Measurements from ENCODE around the gene TNF.
"Not testable (repeated sequence)": the region's sequence is repeated elsewhere in the genome, so short reads cannot be mapped to it uniquely, and the experiment has no call there.

Gene TNF

DNA sequence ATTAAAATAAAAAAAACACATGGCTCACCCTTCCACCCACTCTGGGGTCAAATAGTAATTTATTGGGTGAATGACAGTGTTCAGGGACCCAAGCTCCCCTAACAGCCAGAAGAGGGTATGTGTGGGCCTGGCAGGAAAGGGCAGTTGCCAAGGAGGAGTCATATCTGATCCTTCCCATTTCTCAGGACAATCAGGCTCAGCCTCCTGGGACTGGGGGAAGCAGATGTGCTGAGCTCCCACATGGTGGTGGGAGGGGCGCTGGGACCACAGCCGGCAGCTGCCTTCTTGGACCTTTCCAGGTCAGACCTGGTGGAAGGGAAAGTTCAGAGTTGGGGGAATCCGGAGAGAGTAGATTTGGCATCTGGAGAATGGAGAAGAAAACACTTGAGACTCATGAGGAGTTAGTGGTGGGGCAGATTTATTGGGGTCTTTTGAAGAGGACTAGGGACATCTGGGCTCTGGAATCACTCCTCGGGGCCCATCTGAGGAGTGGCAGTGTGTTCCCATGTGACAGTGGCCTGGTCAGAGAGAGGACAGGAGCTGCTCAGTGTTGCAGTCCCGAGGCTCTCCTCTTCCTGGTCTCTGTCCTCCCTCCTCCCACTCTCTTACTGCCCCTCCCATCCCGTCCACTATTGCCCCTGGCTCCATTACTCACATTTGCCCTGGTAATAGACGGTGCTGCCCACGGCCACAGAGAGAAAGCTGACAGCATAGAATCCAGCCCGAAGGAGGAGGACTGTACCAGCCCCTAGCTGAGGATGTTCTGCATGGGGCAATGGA is 13.7 kb downstream of the TNF start:
- no peak for DNase-seq

DNA sequence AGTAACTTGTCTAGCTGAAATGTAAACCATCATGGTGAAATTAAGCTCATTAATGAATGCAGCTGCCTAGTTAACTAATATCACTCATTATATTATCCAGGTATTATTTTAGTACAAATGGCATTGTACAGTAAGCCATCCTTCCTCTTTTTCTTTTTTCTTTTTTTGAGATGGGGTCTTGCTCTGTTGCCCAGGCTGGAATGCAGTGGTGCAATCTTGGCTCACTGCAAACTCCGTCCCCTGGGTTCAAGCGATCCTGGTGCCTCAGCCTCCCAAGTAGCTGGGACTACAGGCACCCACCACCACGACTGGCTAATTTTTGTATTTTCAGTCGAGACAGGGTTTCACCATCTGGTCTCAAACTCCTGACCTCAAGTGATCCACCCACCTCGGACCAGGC is 15.3 kb downstream of the TNF start:
- DNase-seq = not testable (repeated sequence)

DNA sequence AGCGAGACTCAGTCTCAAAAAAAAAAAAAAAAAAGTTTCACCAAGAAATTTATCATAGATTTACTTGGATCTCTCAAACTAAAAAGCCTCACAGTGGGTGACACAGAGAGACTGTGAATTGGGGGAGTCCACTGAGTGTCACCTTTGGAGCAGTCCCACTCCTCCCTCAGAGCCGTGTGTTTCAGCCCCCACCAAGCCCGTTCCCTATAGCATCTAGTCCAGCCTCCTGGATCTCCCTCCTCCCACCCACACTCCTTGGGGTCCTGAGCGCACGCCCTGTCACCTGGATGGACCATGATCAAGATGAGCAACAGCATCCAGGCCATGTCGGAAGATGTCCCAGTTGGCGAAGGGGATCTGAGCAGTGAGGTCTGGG is 17.0 kb downstream of the TNF start:
- DNase-seq = no peak

DNA sequence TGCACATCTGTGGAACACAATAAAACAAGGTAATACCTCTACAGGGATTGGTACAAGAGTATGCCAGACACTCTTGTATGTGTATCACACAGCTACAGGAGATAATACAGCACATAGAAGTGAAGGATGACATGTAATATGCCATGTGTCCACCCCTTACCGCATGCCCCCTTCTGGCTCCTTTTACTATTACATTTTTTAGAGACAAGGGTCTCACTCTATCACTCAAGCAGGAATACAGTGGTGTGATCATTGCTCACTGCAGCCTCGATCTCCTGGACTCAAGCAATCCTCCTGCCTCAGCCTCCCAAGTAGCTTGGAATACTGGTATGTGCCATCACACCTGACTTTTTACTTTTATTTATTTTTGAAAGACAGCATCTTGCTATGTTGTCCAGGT is 21.6 kb downstream of the TNF start:
- DNase-seq = peak; percentile 34 to 45

DNA sequence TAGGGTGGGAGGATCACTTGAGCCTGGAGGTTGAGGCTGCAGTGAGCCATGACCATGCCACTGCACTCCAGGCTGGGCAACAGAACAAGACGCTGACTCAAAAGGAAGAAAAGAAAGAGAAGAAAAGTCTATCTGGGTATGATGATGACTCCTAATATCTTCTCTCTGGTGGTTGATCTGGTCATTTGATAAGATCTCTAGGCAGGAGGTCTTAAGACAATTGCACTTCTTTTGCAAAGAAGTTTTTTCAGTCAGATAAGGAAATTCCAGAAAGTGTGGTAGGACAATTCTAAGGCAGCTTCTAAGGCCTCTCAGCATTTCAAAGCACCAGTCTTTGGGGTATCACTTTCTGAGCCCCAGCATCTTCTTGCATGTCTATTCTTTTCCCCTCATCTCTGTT is 32.0 kb downstream of the TNF start:
- DNase-seq = no peak

DNA sequence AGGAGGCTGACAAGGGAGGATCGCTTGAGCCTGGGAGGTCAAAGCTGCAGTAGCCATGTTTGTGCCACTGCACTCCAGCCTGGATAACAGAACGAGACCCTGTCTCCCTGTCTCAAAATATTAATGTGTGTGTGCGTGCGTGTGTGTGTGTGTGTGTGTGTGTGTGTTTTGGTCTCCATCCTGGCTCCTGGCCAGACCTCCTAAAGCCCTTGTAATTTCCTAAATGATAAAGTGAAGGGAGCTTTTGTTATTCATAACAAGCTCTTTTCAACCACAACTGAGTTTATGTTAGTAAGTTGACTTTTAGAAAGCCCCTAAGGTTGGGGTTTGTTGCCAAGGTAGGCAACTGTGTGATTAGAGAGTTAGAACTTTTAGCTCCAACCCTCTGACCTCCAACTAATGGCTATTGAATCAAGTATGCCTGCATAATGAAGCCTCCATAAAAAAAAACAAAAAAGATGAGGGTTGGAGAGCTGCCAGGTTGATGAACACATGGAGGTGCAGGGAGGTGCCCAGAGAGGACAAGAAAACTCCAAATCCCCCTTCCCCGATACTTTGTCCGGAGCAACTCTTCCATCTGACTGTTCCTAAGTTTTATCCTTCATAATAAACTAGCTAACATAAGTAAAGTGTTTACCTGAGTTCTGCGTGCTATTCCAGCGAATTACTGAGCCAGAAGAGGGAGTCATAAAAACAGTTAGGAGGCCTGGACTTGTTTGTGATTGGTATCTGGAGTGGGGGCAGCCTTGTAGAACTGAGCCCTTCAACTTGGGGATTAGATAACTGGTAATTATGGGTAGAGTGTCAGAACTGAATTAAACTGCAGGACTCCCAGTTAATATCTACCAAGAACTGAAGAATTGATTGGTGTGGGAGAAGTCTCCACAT is 34.4 kb downstream of the TNF start:
- DNase-seq = no peak

DNA sequence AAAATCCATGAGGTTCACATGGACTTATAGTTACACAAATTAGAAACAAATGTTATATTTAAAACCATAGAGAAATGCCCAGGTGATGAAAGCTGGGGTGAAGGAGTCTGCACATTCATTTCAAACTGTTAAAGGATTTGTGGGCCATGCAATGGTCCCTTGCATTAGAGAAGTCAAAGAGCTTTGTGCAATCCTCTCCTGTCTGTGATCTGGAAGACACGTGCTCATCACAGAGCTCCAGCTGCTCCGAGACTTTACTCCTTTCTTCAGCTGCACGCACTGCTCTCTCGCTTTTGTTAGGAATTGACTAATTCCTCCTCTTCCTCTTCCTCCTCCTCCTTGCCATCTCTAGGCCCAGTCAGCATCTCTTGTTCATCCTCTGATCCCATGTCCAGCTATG is 35.6 kb downstream of the TNF start:
- no peak for DNase-seq

DNA sequence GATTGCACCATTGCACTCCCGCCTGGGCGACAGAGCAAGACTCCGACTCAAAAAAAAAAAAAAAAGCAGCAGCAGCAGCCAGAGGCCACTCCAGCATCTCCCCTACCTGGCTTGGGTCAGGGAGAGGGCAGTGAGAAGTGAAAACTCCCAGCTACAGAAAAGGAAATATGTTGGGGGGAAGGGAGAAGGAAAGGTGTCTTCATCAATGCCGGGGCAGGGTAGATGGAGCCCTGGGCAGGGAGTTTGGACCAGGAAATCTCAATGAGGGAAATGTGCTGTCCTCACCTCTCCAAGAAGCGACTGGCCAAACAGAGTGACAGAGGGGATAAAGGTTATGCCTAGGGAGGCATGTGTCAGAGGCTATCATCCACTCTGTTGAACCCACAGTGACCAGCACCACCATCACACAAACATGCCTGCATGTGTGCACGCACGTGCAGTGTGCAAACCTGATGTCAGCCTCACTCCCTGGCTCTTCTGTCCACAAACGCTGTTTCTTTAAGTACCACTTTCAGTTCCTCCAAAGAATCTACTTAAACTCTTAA is 38.8 kb downstream of the TNF start:
- no peak for DNase-seq

DNA sequence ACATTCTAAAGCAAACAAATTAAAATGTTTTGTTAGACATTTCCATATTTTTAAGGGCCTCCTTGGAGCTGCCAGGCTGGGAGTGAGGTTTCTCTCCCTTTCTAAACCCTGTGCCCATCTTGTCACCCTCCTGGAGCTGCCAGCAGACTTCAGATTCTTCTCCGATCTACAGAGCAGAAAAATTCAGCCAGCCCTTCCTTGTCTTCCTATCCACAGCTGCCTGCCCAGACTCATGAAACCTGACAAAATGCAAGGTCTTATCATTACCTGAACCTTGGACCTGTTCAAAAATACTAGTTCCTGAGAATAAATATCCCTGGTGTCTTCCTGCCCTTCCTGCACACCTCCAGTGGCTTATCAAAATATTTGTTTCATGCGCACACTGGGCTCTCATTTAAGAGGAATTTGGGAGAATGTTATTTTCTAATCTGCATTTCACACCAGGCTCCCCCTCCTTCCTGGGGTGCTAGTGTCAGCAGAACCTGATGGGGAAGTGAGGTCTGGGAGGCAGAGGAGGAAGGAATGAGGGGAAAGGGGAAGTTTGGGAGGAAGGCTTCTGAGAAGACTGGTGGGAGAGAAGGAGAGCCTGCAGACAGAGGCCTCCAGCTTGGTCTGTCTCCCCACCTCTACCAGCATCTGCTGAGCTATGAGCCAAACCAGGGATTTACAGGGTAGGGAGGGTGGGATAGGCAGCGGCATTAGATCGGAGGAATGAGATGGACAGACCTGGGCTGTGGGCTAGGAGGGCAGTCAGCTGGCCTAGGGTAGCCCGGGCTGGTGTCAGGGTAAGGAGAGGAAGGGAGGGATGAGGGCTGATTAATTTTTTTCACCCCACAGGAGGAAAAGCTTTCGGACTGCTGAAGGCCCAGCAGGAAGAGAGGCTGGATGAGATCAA is 39.6 kb downstream of the TNF start, which contains the start of gene AIF1:
TSS of gene AIF1 (plus strand) at position 551 of the 895 bp plus-strand sequence. CDS start at position 647, 96 bp downstream.
- DNase-seq = no peak

DNA sequence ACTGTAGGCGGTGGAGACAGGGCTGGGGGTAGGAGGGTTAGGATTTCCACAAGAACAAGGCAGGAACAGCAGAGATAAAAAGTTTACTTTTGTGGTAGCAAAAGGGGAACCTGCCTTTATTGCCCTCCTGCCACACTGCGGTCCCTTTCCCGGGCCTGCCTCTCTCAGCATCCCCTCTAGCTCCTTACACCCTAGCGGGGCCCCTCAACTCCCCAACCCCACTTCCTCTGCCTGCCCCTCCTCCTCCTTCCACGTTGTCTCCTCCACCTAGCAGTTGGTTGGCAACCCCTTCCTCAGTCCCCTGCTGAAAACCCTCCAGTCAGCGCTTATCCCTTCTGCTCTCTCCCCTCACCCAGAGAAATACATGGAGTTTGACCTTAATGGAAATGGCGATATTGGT is 40.4 kb downstream of the TNF start:
- peak; percentile 44 to 47 for DNase-seq

DNA sequence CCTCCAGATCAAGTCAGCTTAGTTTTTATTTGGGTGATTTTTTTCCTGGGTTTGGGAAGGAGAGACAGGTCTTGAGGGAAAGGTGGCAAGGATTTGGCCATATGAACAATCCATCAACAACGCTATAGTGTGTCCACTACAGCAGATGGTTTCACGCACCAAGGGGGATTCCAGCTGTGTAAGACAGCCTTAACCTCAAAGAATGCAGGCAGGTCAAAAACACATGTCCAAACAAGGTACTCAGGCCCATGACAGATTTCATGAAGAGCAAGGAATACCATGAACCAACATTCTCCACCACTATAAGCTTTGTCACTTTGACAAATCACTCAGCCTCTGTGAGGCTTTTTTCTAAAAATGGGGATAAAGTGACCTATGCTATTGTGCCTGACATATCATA is 41.6 kb downstream of the TNF start:
- DNase-seq = no peak

DNA sequence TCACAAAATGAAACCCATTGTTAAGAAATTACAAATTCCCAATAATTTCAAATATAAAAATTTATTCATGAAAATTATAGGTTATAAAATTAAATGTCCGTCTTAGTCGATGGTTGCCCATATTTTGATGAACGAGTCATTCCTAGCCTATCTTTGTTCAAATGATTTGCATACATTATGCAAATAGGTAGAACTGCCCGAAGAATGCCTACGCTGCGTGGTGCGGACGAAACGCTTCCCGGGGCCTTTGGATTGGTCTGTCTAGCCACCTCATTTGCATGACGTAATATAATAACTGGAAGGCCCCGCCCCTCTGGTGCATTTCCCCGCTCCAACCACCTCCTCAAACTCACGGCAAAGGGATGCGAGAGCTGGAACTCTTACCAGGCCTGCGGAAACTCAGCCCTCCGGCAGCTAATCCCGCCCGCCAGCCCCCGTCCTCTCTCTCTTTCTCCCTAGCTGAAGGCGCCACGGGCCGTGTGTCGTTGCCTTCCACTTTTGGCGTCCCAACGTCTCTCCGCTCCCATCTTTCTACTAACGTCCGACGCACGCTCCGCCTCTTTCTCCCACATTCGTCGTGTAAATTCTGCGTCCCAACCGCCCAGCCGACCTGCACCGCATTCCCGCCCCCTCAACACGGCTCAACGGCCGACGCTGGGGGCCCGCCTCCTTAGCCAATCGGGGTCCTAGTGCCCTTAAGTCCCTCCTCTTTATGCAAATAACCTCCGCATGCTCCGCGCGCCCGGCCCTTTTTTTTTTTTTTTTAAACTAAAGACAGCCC is 44.6 kb downstream of the TNF start:
- DNase-seq = peak; percentile 96 to 97

DNA sequence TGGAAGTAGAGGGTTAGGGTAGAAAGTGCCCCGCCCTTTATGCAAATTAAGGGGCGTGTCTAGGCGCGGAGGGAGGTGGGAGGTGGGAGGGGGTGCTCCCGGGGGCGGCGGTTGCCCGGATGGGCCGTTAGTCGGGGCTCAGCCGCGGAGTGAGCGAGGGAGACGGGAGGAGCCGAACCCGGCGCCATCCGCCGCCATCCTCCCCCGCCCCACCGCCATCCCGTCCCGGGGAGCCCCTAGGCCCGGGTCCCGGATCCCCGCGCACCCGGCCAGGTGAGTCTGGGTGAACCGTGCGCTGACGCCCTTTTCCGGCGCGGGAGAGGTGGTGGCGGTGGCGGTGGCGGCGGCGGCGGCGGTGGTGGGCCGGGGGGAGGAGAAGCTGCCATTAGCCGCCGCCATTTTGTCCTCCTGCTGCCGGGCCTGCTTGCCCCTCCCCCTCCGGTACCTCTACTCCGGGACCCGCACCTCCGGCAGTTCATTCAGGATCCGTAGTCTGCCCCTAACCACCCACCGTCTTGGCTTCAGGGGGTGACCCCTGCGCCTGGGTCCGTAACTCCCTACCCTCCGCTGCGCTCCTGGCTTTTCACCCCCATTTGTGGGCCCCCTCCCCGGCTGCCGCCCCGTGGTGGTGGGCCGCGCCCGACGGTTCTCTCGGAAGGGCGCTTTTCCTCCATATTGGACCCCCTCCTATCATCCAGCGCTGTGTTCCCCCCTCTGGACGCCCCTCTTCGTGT is 45.4 kb downstream of the TNF start, which contains the start of gene PRRC2A:
TSS of gene PRRC2A (plus strand) at position 130 of the 734 bp plus-strand sequence. CDS start 2,075 bp downstream, outside the sequence.
- peak; percentile 83 to 96 for DNase-seq

DNA sequence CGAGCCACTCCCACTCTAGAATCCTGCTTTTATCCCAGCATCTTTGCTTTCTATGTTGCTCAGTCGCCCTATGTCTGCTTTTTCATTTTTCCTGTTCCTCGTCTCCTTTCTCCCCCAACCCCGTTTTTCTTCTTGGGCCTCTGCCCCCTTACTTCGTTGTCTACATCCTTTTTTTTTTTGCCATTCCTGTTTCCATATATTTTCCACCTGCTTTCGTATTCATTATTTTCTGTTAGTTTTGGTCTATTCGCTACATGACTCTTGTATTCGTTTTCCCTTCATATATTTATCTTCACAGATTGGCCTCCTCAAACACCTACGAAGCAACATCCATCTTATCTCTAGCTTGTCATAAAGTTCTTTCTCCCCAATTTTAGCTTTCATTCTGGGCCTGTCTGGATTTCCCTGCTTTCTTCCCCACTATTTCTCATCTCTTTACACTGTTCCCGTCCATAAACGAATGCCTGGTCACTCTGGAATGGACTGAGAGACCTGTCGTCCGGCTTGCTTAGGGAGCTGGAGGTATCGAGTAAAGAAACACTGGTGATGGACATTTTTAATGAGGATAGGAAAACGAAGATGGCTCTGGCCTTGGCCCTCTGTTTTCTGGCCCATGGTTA is 46.1 kb downstream of the TNF start:
- DNase-seq = no peak

DNA sequence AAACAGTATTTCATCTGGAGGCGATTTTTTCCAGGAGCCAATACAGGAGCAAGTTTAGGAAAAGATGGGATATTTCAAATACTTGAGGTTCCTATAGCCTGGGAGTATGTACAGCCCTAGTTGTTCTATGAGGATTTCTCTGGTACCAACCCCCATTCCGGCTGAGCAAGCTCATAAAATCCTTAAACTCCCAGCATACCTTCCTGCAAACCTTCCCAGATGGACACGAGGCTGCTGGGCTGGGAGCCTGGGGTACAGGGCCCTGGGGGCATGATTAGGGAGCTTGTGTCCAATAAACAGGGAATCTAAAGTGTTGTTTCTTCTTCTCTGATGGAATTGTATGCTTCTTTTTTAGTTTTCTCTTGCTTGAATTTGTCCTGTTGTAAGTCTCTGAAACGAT is 46.6 kb downstream of the TNF start:
- DNase-seq = no peak

DNA sequence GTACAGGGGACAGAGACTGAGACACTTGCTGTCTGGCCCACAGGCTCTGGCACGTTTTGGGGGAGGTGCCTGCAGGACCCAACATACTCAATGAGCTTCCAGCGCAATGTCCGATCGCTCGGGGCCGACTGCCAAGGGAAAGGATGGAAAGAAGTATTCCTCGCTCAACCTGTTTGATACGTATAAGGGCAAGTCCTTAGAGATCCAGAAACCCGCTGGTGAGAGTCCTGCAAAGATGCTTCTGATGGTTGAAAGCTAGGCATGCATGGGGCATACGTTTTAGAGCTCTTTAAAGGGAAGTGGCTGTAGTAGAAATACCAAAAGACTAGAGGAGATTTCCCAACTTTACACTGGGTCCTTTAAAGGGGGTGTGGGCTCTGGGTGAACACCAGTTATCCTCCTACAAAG is 47.3 kb downstream of the TNF start:
- no peak for DNase-seq

DNA sequence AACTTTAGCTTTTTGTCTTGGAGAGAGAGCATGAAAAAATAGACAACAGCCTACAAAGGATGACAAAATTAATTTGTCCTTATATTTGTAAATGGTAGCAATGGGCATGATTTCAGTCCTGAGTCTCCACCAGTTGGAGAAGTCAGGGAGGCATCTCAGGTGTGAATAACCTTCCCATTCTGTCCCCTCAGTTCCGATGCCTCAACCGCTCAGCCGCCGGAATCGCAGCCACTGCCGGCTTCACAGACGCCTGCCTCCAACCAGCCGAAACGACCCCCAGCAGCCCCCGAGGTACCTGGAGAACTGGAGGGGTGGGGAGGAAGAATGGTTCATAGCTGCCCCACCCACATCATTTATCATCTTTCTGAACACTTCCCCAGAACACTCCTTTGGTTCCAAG is 48.7 kb downstream of the TNF start:
- no peak for DNase-seq

DNA sequence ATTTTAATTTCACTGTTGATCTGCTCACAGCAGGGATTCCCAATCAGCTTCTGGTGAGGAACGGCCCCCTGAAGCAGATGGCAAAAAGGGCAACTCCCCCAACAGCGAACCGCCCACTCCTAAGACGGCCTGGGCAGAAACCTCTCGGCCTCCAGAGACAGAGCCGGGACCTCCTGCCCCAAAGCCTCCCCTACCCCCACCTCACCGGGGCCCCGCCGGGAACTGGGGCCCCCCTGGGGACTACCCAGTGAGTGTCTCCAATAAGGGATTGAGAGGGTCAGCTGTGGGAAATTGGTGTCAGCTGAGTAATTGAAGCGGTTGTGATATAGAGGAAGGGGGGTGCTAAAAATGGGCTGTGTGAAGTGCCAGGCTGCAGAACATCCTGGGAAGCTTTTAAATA is 51.6 kb downstream of the TNF start:
- no peak for DNase-seq

DNA sequence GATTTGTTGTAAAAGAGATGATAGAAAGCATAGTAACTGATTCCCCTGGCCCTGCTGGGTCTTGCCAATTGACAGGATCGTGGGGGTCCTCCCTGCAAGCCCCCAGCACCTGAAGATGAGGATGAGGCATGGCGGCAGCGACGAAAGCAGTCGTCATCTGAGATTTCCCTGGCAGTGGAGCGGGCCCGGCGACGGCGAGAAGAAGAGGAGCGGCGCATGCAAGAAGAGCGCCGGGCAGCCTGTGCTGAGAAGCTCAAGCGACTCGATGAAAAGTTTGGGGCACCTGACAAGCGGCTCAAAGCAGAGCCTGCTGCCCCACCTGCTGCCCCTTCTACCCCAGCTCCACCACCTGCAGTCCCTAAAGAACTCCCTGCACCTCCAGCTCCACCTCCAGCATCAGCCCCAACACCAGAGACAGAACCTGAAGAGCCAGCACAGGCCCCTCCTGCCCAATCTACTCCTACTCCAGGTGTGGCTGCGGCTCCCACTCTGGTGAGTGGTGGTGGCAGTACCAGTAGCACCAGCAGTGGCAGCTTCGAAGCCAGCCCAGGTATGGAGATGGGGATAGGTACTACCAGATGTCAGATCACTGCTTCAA is 52.4 kb downstream of the TNF start:
- DNase-seq = no peak

All from stimulated activated CD4-positive, alpha-beta T cell treated with anti-CD3 and anti-CD28 coated beads, Interleukin-2, amount 100 ng/mL, for 24 hours (primary cell).